Dermis blood vessel endothelial cell (primary cell): Measurements from ENCODE around the gene SWT1. TPM values are rescaled to one million over a fixed set of nuclear protein-coding genes. Genes with fewer than 3 reads are reported as not detected.
"Not testable (repeated sequence)": the region's sequence is repeated elsewhere in the genome, so short reads cannot be mapped to it uniquely, and the experiment has no call there.

Experiments
- DNase-seq: peaks from one replicate; pipeline ENCODE4 v3.0.0; 2010
- total RNA-seq: library from RNA; depleted of rRNA; stranded (reverse); fragments of >200 nt; gene quantifications from 2 replicates; pipeline ENCODE4 v1.2.3, GENCODE V29; 2014

The SWT1 gene
- total RNA-seq, 1 donor from 2014 or later: 7.1 TPM

- DNase-seq: not testable (repeated sequence)
Observed at GRCh38 chr1:185321653-185322221, 164.8 kb downstream of the SWT1 start.

- DNase-seq: no peak
Observed at GRCh38 chr1:185322636-185323035, 165.7 kb downstream of the SWT1 start.

GRCh38 chr1:185324118-185324517 lies 167.2 kb downstream of the SWT1 start:
- no peak for DNase-seq

GRCh38 chr1:185325413-185325812 lies 168.4 kb downstream of the SWT1 start:
- no peak for DNase-seq

GRCh38 chr1:185328255-185328654 lies 171.3 kb downstream of the SWT1 start:
- DNase-seq: no peak

GRCh38 chr1:185334182-185334581 lies 177.2 kb downstream of the SWT1 start:
- no peak for DNase-seq

- peak; percentile 19 for DNase-seq
Observed at GRCh38 chr1:185337246-185337645, 180.3 kb downstream of the SWT1 start.

GRCh38 chr1:185338719-185339622 lies 182.0 kb downstream of the SWT1 start:
- DNase-seq: no peak

- DNase-seq: no peak
Observed at GRCh38 chr1:185341196-185341781, 184.3 kb downstream of the SWT1 start.

Other genes starting within 250 kb of the SWT1 start
- 9.6 and 43.1 TPM in 2 replicates for gene NIBAN1, start 182.7 kb upstream of the SWT1 start, total RNA-seq
- 25.2 and 72.0 TPM in 2 replicates for gene RNF2, start 111.6 kb upstream of the SWT1 start, total RNA-seq
- 25.2 and 37.7 TPM in 2 replicates for gene TRMT1L, start 214 bp upstream of the SWT1 start, total RNA-seq
- 94.5 and 107 TPM in 2 replicates for gene IVNS1ABP, start 160.1 kb downstream of the SWT1 start, total RNA-seq